Measurements from ENCODE around the gene C3orf33.

Gene C3orf33

DNA sequence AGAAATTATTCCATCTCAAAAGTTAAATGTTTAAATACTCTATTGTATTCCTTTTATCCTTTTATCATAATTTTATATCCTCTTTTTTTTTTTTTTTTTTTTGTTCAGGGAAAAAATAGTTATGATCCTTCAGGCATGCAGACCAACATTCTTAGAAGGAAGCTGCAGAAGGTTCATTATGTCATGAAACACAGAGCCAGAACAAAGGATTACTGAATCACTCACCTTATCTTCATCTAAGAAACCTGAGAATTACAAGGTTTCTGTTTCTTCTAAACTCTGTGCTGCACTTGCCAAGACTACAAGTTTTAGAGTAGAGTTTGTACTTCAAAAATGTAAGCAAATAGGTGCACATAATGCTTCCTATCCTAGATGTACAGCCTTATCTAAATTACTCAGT, 64.5 kb downstream of the C3orf33 start:
- no peak for DNase-seq

DNA sequence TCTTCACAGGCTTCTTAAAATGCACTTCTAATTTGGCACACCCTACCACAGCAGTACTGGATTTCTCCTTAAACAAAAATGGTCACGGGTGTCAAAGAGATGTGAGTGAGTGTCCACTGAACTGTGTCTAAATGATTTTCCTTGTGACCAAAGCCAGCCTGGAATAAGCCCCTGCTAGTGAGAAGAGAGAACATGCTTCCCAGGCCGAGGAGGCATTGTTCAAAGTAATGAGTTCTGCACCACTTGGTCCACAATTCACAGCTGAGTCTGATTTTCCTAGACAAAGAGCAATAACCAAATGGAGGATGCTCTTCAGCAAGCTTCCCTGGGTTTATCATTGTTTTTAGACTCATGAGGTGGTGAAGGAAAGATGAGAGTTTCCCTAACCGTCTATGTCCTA, 65.0 kb downstream of the C3orf33 start:
- DNase-seq, result no peak

DNA sequence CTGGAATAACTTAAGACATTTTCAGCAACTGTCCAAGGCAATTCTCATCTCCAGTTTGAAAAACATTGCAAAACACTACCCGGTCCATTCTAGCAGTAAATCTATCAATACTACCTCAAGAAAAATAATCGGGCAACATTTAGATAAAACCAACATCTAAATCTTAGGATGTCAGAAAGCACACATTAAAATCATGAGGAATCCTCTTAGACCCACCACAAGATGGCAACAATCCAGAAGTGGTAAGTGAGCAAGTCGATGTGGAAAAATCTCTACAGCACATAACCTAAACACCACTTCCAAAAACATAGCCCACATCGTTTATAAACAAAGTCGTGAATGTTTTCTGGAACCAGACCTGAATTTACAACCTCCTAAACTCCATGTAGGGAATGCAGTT, 66.9 kb downstream of the C3orf33 start:
- no peak for DNase-seq

DNA sequence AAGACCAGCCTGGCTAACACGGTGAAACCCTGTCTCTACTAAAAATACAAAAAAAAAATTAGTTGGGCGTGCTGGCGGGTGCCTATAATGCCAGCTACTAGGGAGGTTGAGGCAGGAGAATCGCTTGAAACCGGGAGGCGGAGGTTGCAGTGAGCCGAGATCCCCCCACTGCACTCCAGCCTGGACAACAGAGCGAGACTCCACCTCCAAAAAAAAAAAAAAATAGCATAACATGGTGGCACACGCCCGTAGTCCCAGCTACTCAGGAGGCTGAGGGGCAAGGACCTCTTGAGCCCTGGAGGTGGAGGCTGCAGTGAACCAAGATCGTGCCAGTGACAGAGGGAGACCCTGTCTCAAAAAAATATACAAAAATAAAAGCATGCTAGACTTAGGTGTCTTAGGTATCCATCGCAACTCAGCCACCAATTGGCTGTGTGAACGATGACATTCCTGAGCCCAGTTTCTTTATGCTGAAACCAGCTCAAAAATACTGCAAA, 67.5 kb downstream of the C3orf33 start:
- no peak for DNase-seq

DNA sequence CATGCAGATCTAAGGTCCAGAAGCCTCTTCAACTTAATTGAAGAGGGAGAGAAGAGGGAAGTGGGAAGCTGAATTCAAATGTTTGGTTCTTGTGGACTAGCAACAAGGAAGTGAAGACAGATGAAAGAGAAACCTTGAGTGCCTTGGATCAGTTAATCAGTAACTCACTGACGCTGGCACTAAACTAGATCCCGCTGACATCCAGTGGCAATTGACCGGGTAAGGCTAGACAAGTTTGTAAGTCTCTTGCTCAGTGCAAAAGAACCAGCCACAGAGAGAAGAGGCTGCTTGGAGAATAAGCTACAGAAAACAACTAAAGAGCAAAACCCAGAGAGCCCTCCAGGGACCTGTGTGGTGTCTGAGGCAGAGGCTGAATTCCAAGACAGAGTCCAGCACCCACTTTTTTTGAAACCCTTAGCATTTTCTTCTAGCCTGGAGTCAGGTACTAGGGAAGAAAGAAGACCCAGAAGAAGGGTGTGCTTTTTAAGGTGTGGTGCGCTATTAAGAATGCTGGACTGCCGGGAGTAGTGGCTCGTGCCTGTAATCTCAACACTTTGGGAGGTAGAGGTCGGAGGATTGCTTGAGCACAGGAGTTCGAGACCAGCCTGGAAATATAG, 68.1 kb downstream of the C3orf33 start:
- DNase-seq, result no peak

DNA sequence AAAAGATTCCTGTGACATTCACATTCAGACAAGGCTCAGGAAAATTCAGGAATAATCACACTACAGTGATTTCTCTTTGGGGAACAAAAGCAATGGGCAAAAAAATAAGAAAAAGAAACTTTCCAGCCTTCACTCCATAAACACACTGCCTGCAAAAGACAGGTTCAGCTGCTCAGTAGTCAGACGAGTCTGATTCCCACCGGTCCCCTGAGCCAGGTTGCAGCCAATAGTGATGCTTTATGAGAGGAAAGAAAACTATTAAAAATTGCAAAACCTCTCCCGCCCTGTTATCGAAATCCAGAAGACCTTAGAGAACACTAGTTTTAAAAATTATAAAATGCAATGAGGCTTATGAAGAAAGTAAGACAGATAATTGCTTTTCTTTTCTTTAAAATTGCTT, 69.7 kb downstream of the C3orf33 start:
- no peak for DNase-seq

DNA sequence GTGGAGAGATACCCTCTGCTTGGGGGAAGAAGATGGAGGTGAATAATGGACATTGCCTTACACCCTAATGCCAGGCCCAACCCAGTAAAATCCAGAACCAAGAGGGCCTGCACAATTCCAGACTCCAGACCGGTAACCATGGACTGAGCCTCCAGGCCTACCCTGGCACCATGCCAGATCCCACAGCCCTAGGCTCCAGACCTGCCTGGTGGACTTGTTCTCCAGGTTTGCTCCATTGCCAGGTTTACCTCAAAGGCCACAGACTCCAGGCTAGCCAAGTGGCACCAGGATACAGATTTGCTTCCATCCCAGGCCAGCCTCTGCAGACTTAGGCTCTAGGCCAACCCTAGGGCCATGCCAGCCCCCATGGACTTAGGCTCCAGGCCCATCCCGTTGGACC, 75.2 kb downstream of the C3orf33 start:
- no peak for DNase-seq

DNA sequence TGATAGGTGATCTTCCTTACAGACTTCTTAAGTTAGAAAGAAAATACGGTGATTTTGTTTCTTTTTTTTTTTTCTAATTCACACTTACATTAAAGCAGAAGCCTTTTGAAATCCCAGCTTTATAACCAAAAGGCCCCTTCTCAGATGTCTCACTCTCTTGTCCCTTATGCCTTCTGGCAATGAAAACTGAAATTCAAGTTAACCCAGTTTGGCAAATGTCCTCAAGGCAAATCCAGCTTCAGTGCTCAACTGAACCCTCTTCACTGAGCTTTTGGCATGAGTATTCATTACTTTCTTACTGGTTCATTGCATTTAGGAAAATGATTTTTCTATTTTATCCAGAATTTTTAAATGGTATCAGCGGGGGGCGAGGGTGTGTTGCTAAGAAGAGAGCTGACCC, 78.2 kb downstream of the C3orf33 start:
- DNase-seq, result no peak

DNA sequence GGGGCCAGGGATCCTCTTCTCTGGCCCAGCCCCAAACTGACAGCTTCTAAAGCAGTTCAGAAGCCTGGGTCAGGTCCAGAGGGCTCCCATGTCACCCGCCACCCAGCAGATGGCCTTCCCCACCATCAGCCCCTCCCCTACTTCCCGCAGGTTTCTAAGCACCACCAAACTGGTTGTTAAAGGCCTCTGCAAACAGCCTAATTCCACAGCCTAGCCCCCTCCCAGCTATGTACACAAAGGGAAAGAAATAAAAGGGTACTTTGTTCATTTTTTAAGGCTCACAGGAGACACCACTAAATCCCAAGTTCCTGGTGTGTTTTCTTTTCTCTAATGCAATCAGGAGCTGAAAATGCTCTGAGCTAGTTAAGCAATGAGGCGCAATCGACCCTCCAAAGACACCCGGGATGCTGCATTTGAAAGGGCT, 91.8 kb downstream of the C3orf33 start:
- DNase-seq, result no peak

All from T-helper 2 cell (primary cell).